DLD1 (cell line): ENCODE data around the gene CACNA1A.
"Not testable (repeated sequence)": the region's sequence is repeated elsewhere in the genome, so short reads cannot be mapped to it uniquely, and the experiment has no call there.

Experiments
- in situ Hi-C: cut with HindIII; loops from 2 replicates; pipeline ENCODE4 v1.10.0; 2017; ENCODE audit warnings: low sequenced_read_pairs

Gene CACNA1A

DNA sequence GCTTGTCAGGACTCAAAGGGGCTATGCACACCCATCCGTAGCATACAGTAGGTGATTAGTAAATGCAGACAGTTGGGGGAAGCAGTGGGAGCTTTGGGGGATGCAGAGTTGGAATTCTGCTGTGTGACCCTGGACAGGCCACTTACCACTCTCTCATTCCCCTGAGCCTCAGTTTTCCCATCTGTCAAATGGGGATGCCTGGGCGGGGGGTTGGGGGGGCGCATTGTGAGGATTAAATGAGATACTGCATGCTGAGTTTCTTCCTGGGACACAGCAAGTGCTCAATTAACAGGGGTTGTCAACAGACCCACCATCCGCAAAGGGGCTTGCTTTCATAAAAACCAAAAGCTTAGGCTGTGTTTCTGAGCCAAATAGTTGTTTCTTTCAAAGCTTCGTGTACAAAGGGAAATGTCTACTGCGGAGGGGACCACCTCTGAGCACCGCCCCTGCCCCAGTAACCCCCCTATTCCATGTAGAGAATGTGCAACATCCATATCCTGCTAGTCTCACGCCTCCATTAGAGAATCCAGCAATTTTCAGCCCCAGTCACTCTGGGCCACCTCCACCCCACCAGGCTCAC lies 223.7 kb downstream of the CACNA1A start:
- in situ Hi-C loops = no loop called here

GRCh38 chr19:13281567-13282291 lies 224.6 kb downstream of the CACNA1A start:
- in situ Hi-C loops = no loop called here

DNA sequence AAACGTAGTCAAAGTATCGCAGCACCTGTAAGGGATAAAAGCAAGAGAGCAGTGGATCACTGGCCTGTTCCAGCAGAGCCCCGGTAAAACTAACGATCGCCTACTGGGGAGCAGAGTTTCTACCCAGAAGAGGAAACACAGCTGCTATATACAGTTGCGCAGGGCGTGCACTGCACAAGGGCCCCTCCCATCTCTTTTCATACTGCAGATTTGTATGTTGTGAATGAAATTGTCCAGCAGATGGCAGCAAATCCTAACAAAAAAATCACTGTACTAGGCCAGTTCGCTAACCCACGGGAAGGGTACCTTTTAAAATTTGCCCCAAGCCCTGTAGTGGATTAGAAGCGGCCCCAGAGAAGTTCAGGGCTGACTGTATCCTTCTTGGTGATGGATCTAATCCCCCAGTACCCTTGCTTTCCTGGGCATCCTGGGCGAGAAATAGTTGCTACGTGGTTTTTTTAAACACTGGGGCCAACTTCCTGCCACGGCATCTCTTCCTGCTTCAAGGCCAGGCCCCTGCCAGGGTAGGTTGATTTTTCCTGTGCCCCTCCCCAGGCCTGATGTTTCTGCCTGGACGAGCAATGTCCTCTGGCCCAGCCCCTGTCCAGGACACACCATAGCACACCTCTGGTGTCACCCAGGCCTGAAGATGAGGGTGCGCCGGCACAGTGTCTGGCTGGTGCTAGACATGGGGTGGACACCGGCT lies 229.0 kb downstream of the CACNA1A start:
- in situ Hi-C loops = no loop called here

GRCh38 chr19:13275016-13275722 lies 231.1 kb downstream of the CACNA1A start:
- in situ Hi-C loops = no loop called here

GRCh38 chr19:13270514-13271105 lies 235.7 kb downstream of the CACNA1A start:
- in situ Hi-C loops = no loop called here

GRCh38 chr19:13269348-13269747 lies 236.9 kb downstream of the CACNA1A start:
- in situ Hi-C loops = no loop called here

- in situ Hi-C loops = no loop called here
Measured at GRCh38 chr19:13267889-13268288, 238.4 kb downstream of the CACNA1A start.

DNA sequence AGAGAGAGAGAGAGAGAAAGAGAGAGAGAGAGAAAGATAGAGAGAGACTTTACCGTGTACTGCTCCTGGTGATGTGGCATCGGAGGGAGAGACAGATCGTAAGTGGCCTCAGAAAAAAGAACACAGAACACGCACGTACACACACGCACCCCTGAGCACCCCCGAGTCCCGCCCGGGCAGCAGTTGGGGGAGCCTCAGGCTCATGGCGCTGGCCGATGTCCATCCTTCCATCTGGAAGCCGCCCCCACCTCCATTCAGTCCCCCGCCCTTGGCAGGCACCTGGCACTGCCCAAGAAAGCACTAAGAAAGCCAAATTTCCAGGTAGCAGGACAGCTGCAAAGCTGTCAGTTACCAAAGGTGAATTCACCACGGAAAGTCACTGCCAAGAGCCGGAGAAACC lies 239.1 kb downstream of the CACNA1A start:
- in situ Hi-C loops = no loop called here

DNA sequence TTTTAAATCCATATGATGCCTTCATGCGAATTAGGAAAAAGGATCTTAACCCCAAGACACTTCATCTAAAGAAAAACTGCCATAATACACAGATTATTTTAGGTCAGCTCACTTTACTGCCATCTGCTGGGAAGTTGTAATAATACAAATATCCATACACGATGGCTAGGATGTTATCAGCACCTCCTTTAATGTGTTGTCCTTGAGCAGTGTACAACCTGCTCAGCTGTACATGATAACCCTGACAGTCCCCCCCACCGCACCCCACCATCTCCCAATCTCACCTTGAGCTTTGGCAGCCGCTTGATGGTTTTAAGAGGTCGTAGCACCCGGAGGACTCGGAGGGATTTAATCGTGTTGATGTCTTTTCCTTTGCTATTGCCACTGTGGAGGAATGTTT lies 243.8 kb downstream of the CACNA1A start:
- in situ Hi-C loops = no loop called here

GRCh38 chr19:13260883-13261653 lies 245.2 kb downstream of the CACNA1A start:
- in situ Hi-C loops = no loop called here

GRCh38 chr19:13256918-13257317 lies 249.4 kb downstream of the CACNA1A start:
- in situ Hi-C loops = no loop called here

DNA sequence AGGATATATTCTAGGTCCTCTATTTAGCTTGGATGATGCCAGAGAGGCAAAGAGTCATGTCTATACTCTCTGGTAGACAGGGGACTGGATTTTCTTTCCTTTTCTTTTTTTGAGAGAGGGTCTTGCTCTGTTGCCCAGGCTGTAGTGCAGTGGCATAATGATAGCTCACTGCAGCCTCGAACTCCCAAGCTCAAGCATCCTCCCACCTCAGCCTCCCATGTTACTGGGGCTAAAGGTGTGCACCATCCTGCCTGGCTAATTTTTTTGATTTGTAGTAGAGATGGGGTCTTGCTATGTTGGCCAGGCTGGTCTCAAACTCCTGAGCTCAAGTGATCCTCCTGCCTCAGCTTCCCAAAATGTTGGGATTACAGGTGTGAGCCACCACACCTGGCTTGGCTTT lies 249.9 kb downstream of the CACNA1A start:
- in situ Hi-C loops = not testable (repeated sequence)

GRCh38 chr19:13255719-13256059 lies 250.6 kb downstream of the CACNA1A start:
- in situ Hi-C loops = no loop called here

DNA sequence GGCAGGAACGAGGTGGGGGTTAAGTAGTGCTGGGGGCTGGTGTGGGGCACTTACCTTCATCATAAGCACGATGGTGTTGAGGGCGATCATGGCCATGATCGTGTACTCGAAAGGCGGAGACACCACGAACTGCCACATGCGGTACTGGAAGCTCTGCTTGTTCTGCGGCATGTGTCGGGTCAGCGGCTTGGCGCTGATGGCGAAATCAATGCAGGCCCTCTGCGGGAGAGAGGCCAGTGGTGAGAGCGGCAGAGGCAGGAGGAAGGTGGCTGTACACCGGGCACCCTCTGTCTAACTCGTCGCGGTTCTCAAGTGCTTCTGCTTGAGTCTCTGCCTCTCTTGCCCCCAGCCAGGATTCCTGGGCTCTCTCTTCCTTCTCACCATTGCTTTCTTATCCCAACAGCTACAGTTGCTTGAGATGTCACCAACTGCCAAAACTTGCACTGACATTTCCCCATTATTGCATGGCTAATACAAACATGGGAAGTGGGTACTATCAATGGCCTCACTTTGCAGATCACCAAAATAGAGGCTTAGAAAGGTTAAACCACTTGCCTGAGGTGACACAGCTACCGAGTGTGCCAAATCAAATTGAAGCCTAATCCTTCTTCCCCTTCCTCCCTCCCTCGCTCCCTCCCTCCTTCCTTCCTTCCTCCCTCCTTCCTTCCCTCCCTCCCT lies 251.1 kb downstream of the CACNA1A start:
- in situ Hi-C loops = no loop called here

- in situ Hi-C loops = no loop called here
Measured at GRCh38 chr19:13252569-13253335, 253.5 kb downstream of the CACNA1A start.

DNA sequence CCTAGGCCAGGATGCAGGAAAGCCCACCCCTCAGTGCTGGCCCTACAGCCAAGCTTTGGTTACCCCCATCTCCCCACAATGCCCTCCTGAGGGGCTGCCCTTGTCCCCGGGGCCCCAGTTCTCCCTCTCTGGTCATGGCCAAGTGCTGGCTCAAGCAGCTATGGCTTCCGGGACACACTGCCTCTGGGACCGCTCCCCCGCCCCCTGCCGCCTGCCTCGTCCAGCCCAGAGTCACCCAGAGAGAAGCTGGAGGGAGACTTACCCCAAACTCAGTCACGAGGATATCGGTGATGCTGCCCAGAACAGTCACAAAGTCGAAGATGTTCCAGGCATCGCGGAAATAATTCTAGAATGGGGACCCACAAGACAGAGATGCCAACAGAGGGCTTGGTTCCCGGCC lies 261.4 kb downstream of the CACNA1A start:
- in situ Hi-C loops = no loop called here

DNA sequence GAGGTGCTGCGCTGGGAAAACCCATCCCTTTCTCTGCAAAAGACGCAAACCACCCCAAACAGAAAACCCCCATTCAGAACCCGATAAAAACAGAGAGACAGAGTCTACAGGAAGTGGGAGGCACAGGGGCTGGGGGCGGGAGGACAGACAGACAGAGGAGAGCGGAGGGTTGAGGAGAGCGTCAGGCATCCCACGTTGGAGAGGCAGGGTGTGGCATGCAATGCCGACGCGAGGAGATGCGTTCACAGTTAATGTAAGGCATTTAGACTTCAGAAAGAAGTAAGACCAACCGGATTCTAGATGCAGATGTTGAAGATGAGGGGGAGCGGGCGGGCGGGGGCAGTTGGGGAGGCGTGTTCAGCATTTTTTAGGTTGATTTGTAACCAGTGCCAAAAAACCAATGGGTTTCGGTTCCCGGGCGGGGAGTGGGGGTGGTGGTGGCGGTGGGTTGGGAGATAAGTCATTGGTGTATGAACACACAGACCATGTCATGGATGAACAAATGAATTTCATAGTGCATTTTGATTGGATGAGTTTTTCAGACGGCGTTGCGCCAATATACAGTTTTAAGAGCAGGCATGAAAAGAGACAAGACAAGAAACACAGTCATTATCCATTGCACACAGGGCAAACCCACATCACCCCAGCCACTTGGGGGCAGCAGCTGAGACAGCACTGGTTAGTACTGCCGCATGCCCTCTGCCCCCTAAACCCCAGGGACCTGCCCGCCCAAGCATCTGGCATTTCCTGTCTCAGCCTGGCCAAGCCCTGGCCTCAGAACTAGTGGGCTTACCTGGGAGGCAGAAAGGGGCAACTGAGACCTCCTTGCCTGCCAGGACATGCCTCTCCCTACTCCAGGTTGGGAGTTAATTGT lies 264.8 kb downstream of the CACNA1A start:
- in situ Hi-C loops = no loop called here

DNA sequence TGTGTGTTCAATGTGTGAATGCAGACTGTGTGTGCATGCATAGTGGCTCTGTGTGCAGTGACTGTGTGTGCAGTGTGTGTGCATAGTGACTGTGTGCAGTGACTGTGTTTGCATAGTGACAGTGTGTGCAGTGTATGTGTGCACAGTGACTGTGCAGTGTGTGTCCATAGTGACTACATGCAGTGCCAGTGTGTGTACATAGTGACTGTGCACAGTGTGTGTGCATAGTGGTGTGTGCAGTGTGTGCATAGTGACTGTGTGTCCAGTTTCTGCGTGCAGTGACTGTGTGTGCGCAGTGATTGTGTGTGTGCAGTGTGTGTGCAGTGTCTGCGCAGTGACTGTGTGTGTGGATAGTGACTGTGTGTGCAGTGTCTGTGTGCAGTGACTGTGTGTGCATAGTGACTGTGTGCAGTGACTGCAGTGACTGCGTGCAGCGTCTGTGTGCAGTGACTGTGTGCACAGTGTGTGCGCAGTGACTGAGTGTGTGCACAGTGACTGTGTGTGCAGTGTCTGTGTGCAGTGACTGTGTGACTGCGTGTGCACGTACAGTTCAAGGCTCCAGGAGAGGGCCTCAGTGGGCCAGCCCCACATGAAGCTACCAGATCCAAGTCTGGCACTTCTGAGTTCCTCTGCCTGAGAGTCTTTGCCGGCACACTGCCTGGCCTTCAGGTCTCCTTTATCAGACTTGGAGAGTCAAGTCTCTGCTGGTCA lies 265.8 kb downstream of the CACNA1A start:
- in situ Hi-C loops = no loop called here
